ENCODE results near the gene MYH7B.

DNA sequence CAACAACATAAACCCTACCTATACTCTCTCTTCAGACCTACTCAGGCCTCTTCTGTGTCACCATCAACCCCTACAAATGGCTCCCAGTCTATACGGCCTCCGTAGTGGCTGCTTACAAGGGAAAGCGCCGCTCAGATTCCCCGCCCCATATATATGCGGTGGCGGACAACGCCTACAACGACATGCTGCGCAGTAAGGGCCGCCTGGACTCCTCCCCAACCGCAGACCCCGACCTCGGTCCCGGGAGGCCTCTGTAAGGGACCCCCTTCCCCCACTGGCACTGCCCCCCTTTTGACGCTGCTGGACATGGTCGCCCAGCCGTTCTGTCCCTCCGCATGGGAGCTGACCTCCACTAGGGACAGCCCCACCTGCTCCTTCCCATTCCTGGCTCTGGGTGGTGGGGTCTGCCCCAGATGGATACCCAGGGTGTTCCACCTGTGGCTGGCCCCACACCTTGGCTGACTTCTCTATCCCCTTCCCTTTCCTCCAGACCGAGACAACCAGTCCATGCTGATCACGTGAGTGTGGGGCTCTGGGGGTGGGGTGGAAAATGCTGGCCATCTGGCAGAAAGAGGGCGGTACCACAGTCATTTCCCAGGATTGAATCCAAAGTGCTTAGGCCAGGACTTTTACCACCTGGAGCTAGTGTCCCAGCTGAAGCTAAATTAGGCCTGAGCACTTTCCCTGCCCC lies 25.0 kb downstream of the MYH7B start:
- TF ChIP-seq, protein P1, sequence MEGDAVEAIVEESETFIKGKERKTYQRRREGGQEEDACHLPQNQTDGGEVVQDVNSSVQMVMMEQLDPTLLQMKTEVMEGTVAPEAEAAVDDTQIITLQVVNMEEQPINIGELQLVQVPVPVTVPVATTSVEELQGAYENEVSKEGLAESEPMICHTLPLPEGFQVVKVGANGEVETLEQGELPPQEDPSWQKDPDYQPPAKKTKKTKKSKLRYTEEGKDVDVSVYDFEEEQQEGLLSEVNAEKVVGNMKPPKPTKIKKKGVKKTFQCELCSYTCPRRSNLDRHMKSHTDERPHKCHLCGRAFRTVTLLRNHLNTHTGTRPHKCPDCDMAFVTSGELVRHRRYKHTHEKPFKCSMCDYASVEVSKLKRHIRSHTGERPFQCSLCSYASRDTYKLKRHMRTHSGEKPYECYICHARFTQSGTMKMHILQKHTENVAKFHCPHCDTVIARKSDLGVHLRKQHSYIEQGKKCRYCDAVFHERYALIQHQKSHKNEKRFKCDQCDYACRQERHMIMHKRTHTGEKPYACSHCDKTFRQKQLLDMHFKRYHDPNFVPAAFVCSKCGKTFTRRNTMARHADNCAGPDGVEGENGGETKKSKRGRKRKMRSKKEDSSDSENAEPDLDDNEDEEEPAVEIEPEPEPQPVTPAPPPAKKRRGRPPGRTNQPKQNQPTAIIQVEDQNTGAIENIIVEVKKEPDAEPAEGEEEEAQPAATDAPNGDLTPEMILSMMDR (IDR thresholded peaks at IDR 0.05; ENCODE audit: low read depth, low read length): no peak
- TF ChIP-seq POLR2A (IDR thresholded peaks at IDR 0.05; ENCODE audit: extremely low read depth, insufficient read length): no peak
